Testis (tissue), 2 donors: Measurements from ENCODE around the gene ACTL10.

Experiments
- POLR2A ChIP-seq: fragments of 450-650 bp; IDR thresholded peaks from one replicate; pipeline ENCODE4 v1.6.1; 2017; ENCODE audit warnings: antibody characterized with exemption, mild to moderate bottlenecking, moderate library complexity
- TF ChIP-seq, protein P1 (sequence below), 3 experiments: fragments of 450-650 bp in 2 of 3; fragments of 200-600 bp in 1 of 3; sonication (generic) in 1 of 3; IDR thresholded peaks; one replicate each; pipeline ENCODE4 v1.5.1; 2016 to 2019; ENCODE audit warnings: antibody characterized with exemption in 3 of 3, mild to moderate bottlenecking in 2 of 3, moderate library complexity in 1 of 3

DNA sequence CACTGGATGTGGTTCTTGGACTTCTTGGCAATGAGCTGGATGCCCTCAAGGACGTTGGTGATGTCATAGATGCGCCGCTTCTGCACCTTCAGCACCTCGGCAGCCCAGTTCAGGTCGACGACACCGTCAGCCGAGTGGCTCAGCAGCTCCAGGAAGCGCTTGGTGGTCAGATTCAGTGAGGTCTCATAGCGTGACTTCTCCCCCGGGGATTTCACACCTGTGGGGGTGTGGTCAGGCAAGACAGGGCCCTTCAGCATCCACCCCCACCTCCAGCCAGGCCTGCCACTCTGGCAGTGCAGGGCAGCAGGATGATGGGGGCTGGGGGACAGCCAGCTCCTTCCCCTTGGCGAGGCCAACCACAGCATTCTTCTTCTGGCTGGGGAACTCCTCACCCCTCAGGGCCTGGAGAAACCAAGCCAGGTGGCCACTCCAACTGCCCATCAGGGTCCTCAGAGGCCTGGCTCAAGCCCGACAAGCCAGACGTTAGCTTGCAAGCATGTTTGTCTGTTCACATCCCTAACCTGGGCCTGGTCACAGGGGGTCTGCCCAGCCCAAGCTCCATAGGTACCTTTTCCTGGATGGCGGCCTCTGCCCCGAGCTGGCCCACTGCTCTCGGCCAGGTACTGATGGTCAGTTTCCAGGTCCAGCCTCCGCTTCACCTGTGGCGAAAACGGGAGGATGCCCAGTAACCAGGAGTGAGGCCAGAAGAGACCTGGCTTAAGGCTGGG is 13.2 kb downstream of the ACTL10 start:
- TF ChIP-seq, protein P1, sequence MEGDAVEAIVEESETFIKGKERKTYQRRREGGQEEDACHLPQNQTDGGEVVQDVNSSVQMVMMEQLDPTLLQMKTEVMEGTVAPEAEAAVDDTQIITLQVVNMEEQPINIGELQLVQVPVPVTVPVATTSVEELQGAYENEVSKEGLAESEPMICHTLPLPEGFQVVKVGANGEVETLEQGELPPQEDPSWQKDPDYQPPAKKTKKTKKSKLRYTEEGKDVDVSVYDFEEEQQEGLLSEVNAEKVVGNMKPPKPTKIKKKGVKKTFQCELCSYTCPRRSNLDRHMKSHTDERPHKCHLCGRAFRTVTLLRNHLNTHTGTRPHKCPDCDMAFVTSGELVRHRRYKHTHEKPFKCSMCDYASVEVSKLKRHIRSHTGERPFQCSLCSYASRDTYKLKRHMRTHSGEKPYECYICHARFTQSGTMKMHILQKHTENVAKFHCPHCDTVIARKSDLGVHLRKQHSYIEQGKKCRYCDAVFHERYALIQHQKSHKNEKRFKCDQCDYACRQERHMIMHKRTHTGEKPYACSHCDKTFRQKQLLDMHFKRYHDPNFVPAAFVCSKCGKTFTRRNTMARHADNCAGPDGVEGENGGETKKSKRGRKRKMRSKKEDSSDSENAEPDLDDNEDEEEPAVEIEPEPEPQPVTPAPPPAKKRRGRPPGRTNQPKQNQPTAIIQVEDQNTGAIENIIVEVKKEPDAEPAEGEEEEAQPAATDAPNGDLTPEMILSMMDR (IDR thresholded peaks at IDR 0.05), result no peak
- no peak for TF ChIP-seq POLR2A
